Measurements from ENCODE around the gene DCAF15.

The DCAF15 gene

GRCh38 chr19:13931391-13932148 is 20.7 kb upstream of the DCAF15 start:
- no peak for DNase-seq (ENCODE audit: low read depth, low spot score)

GRCh38 chr19:13932149-13932637 is 20.1 kb upstream of the DCAF15 start:
- no peak for DNase-seq (ENCODE audit: low read depth, low spot score)

- DNase-seq (ENCODE audit: low read depth, low spot score) = no peak
Observed at GRCh38 chr19:13932911-13933393, 19.4 kb upstream of the DCAF15 start.

GRCh38 chr19:13934785-13935109 is 17.6 kb upstream of the DCAF15 start:
- DNase-seq (ENCODE audit: low read depth, low spot score) = no peak

- no peak for DNase-seq (ENCODE audit: low read depth, low spot score)
Observed at GRCh38 chr19:13935765-13936510, 16.4 kb upstream of the DCAF15 start.

- DNase-seq (ENCODE audit: low read depth, low spot score) = no peak
Observed at GRCh38 chr19:13937479-13938300, 14.6 kb upstream of the DCAF15 start.

GRCh38 chr19:13938301-13939064 is 13.8 kb upstream of the DCAF15 start, which contains the start of gene PODNL1:
Gene PODNL1 (minus strand): TSS chr19:13938417. CDS start chr19:13938181, 236 bp downstream.
- no peak for DNase-seq (ENCODE audit: low read depth, low spot score)

- no peak for DNase-seq (ENCODE audit: low read depth, low spot score)
Observed at GRCh38 chr19:13942023-13942684, 10.2 kb upstream of the DCAF15 start.

- DNase-seq (ENCODE audit: low read depth, low spot score) = no peak
Observed at GRCh38 chr19:13946414-13946813, 5.9 kb upstream of the DCAF15 start.

- DNase-seq (ENCODE audit: low read depth, low spot score) = no peak
Observed at GRCh38 chr19:13951043-13951442, 1.3 kb upstream of the DCAF15 start.

GRCh38 chr19:13951799-13952153 is 533 bp upstream of the DCAF15 start:
- DNase-seq (ENCODE audit: low read depth, low spot score) = no peak

GRCh38 chr19:13952931-13953531 is 722 bp downstream of the DCAF15 start:
- DNase-seq (ENCODE audit: low read depth, low spot score) = no peak

- DNase-seq (ENCODE audit: low read depth, low spot score) = no peak
Observed at GRCh38 chr19:13954185-13954584, 1.9 kb downstream of the DCAF15 start.

GRCh38 chr19:13955662-13956364 is 3.5 kb downstream of the DCAF15 start:
- no peak for DNase-seq (ENCODE audit: low read depth, low spot score)

GRCh38 chr19:13956365-13956744 is 4.0 kb downstream of the DCAF15 start:
- no peak for DNase-seq (ENCODE audit: low read depth, low spot score)

GRCh38 chr19:13957051-13957450 is 4.7 kb downstream of the DCAF15 start:
- DNase-seq (ENCODE audit: low read depth, low spot score) = no peak

GRCh38 chr19:13958043-13958442 is 5.7 kb downstream of the DCAF15 start:
- DNase-seq (ENCODE audit: low read depth, low spot score) = no peak

- DNase-seq (ENCODE audit: low read depth, low spot score) = no peak
Observed at GRCh38 chr19:13959141-13959961, 7.0 kb downstream of the DCAF15 start.

All from smooth muscle cell of the brain vasculature (primary cell).